Right lobe of liver (tissue), 4 donors: ENCODE results near the gene CDYL2.

Experiments
- CTCF ChIP-seq, 4 donors: fragments of 200-600 bp in 3 of 4; fragments of 450-650 bp in 1 of 4; IDR thresholded peaks; one replicate each; pipeline versions ENCODE4 v1.5.1 to v1.8.0; 2016 to 2022; ENCODE audit warnings: antibody characterized with exemption in 4 of 4, mild to moderate bottlenecking in 2 of 4
- POLR2A ChIP-seq: fragments of 450-650 bp; IDR thresholded peaks from one replicate; pipeline ENCODE4 v1.6.1; 2017; ENCODE audit warnings: antibody characterized with exemption, mild to moderate bottlenecking
- donor health status: DM: no; HTN: no; CAD: no.
- donor health status: DM: no; HTN: no; CAD: no.
- donor health status: DM: no; HTN: yes; CAD: no.

- TF ChIP-seq CTCF (IDR thresholded peaks at IDR 0.05) (no peak), POLR2A (no peak)
Observed at GRCh38 chr16:80825365-80825758, 21.0 kb upstream of the CDYL2 start.
